HG03097 (cell line): Measurements from ENCODE around the gene EIF3B.
"Not testable (repeated sequence)": the region's sequence is repeated elsewhere in the genome, so short reads cannot be mapped to it uniquely, and the experiment has no call there.

Experiments
- ATAC-seq: cut with Tn5 transposase; IDR thresholded peaks from one replicate; pipeline ENCODE4 v1.9.1; 2021; ENCODE audit not compliant: unreplicated experiment, low FRiP score

EIF3B gene

GRCh38 chr7:2336626-2337299, 17.9 kb upstream of the EIF3B start:
- no peak for ATAC-seq

GRCh38 chr7:2347351-2348063, 7.1 kb upstream of the EIF3B start:
- not testable (repeated sequence) for ATAC-seq

DNA sequence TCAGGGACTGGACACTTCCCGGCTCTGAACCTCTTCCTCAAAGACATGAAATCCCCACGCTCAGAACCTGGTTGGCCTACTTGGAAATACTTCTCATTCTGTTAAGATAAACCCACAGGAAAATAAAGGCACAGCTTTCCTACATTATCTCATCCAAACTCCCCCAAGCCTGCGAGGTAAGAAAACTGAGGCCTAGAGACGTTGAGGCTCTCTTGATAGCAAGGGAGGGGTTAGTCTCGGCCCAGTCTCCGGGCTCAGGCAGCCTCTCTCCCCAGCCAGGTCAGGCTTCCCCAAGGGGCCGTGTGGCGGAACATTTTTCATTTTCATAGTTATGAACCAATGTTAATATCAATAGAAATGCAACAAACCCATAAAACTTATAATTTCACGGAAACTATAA, 4.6 kb upstream of the EIF3B start:
- ATAC-seq: no peak

GRCh38 chr7:2350861-2351260, 3.8 kb upstream of the EIF3B start:
- no peak for ATAC-seq

DNA sequence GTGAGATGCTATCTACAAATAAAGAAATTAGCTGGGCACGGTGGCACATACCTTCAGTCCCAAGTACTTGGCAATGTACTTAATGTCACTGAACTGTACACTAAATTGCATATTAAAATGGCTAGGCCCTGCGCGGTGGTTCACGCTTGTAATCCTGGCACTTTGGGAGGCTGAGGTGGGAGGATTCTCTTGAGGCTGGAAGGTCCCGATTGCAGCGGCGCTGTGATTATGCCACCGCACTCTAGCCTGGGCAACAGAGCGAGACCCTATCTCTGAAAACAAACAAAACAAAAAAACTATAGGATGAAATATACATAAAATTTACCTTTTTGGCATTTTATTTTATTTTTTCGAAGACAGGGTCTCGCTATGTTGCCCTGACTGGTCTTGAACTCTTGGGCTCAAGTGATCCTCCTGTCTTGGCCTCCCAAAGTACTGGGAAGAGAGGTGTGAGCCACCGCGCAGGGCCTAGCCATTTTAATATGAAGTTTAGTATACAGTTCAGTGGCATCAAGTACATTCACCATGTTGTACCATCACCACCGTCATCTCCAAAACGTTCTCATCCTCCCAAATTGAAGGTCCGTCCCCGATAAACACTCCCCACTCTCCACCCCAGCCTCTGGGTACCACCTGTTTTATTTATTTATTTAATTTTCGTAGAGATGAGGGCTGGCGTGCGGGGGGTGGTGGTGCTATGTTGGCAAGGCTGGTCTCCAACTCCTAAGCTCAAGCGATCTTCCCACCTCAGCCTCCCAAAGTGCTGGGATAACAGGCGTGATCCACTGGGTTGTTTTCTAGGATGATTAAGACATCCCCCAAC, 1.3 kb upstream of the EIF3B start:
- no peak for ATAC-seq

DNA sequence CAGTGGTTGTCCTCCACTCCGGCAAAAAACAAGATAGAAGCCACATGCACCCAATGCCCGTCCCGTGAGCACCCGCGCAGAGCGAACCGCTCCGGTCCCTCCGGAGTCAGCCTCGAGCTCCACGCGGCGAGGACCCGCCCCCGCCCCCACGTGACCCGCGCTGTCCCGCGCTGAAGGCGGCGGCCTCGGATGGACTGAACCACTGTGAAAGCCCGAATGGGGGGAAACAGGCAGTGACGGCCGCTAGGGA, 766 bp upstream of the EIF3B start:
- peak; percentile 47 for ATAC-seq

DNA sequence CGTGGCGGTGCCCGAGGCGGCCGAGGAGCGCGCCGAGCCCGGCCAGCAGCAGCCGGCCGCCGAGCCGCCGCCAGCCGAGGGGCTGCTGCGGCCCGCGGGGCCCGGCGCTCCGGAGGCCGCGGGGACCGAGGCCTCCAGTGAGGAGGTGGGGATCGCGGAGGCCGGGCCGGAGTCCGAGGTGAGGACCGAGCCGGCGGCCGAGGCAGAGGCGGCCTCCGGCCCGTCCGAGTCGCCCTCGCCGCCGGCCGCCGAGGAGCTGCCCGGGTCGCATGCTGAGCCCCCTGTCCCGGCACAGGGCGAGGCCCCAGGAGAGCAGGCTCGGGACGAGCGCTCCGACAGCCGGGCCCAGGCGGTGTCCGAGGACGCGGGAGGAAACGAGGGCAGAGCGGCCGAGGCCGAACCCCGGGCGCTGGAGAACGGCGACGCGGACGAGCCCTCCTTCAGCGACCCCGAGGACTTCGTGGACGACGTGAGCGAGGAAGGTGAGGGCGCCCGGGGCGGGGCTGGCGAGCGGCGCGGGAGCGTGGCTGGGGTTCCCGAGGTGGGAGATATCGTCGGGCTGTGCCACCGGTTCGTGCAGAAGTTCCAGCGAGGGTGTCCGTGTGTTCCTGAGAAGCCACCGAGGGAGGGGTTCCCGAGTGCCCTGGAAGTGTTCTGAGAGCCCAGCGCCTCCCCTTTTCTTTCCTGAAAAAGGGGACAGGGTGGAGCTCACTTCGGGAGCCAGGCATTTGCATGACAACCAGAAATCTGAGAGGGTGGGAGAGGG, 495 bp downstream of the EIF3B start:
- ATAC-seq: peak; percentile 27

DNA sequence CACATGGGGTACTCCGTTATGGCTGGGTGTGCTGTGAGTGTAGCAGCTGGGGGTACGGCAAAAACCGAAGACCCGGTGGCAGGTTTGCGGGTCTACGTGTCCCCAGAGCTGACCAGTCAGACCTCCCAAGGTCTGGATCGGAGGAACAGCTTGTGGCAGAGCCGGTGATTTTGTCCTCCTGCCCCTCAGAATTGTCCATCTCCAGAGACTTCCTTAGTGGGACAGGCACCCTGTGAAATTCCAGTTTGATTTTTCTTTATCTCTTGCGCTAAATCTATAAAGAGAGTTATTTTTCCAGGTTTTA, 1.0 kb downstream of the EIF3B start:
- ATAC-seq: no peak

DNA sequence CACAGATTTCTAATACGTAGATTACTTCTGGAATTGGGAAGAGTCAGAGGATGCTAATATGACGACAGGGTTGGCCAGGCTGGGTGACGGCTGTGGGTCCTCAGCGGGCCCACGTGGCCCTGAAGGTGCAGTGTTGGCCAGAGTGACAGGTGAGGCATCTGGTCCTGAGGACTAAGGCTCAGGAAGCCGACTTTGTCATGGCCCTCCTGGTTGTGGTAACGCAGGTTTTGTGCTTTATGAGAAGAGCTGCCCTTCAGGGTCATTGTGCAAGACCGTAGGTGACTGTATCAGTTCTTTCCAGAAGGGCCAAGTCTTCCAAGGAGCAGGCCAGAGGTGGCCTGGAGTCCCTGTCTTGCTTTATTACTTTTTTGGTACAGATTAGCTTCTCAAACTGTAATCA, 2.5 kb downstream of the EIF3B start:
- no peak for ATAC-seq

- no peak for ATAC-seq
Observed at GRCh38 chr7:2357571-2357970, 2.9 kb downstream of the EIF3B start.

GRCh38 chr7:2358968-2359527, 4.4 kb downstream of the EIF3B start:
- ATAC-seq: no peak

DNA sequence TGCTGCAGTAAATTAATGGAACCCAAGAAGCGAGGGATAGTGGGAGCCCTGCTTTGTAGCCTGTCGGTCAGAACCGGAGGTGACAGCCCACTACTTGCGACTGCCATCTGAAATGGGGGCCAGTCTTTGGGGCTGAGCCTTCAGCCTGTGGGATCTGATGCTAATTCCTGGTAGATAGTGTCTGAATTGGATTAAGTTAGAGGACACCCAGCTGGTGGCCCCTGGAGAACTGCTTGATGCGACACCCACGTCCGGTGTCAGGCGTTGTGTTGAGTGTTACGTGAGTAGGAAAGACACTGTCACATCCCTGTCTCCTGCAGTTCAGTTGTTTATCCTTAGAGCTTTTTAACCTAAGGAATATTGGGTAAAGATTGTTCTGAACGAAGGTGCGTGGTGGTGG, 5.0 kb downstream of the EIF3B start:
- ATAC-seq: no peak

DNA sequence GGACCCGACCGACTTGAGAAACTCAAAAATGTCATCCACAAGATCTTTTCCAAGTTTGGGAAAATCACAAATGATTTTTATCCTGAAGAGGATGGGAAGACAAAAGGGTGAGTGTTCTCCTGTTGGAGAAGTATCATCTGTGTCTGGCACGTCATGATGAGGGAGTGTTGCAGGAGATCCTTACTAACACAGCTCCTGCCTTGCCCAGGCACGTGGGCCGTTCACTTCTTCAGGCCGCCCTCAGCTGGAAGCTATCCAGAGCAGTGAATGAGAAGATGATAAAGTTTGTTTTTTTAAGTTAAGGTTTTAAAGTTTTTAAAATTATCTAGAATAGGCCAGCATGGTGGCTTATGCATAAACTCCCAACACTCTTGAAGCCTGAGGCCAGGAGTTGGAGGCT, 6.2 kb downstream of the EIF3B start:
- no peak for ATAC-seq

DNA sequence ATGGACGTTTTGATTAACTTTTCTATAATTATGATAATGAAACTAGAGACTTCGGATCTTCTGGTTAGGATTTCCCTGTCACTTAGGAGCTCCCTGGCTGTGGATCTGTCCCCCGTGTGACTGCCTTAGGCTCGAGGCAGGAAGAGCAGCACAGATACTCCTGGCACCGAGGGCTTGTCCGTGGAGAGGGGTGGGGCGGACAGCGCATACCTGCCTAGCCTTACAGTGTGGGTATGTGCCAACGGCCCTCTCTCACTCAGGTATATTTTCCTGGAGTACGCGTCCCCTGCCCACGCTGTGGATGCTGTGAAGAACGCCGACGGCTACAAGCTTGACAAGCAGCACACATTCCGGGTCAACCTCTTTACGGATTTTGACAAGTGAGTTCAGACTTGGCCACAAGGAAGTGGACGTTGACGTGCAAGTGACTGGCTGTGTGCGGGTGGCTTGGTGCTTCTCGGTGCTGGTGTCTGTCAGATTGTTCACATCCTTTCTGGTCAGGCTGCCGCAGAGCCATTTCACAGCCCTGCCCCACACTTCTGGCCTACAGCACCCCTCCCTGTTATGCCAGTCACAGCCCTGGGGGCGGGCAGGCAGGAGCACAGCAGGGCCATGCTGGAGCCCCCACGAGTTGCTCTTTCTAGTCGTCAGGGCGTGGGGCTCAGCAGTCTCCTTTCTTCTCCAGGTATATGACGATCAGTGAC, 7.9 kb downstream of the EIF3B start:
- ATAC-seq: no peak

DNA sequence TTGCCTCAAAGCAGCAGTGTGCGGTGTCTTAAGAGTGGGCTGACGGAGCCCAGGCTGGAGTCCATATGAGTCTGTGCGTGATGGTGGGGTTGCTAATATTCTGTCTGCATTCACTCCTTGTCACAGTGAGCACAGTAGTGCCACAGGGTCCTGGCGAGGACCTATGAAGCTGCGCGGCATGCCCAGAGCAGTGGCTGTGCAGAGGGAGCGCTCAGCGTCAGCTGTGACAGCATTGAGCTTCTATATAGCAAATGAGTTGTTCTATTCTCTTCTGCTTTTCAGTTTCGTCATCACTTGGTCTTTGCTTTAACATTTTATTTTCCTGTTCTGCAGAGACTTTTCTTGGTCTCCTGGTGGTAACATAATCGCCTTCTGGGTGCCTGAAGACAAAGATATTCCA, 14.5 kb downstream of the EIF3B start:
- ATAC-seq: no peak

- no peak for ATAC-seq
Observed at GRCh38 chr7:2371329-2371728, 16.7 kb downstream of the EIF3B start.

GRCh38 chr7:2372724-2373123, 18.1 kb downstream of the EIF3B start:
- ATAC-seq: no peak

- no peak for ATAC-seq
Observed at GRCh38 chr7:2373124-2373556, 18.5 kb downstream of the EIF3B start.

- ATAC-seq: no peak
Observed at GRCh38 chr7:2373646-2374045, 19.0 kb downstream of the EIF3B start.

DNA sequence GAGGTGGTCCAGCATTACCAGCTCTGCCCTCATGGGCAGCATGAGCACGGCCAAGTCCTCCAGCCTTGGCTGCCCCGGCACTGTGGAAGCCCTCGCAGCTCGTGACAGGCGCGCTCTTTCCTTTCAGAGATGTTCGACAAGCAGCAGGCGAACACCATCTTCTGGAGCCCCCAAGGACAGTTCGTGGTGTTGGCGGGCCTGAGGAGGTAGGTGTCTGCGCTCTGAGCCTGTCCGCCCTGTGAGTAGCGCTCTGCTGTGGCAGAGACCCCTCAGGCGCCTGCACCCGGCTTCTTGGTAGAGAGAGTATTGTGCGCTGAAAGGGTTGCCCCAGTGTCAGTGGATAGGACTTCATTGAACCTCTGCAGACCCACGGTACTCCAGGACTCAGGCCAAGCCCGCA, 19.8 kb downstream of the EIF3B start:
- no peak for ATAC-seq
